ENCODE data around the gene HCN4.

GRCh38 chr15:73333001-73333400 lies 35.8 kb downstream of the HCN4 start:
- TF ChIP-seq POLR2A (IDR thresholded peaks at IDR 0.05; ENCODE audit: extremely low read depth, insufficient read length) (no peak), MAX (IDR thresholded peaks at IDR 0.05; ENCODE audit: low read depth, low read length) (no peak), CTCF (IDR thresholded peaks at IDR 0.05; ENCODE audit: low read depth, low read length) (no peak), MYC (IDR thresholded peaks at IDR 0.05; ENCODE audit: low read depth, low read length) (no peak)
